Fibroblast of the aortic adventitia (primary cell): ENCODE data around the gene SSR2. TPM values are rescaled to one million over a fixed set of nuclear protein-coding genes. Genes with fewer than 3 reads are reported as not detected.

Experiments used
- DNase-seq: peaks from one replicate; pipeline ENCODE4 v3.0.0-alpha.2; 2010; ENCODE audit warnings: low read depth
- H3K4me3 ChIP-seq: 2 replicates; pipeline ENCODE4 v1.5.1; 2011; ENCODE audit warnings: low read depth, mild to moderate bottlenecking, control low read depth, low read length, moderate library complexity
- CTCF ChIP-seq: IDR thresholded peaks from 2 replicates; pipeline ENCODE4 v1.5.1; 2011; ENCODE audit warnings: mild to moderate bottlenecking, low read length, control low read depth, inconsistent platforms; ENCODE audit not compliant: insufficient read depth
- total RNA-seq: library from RNA; depleted of rRNA; stranded (reverse); fragments of >200 nt; gene quantifications from 2 replicates; pipeline ENCODE4 v1.2.3, GENCODE V29; 2012; ENCODE audit warnings: low replicate concordance

SSR2 gene
- total RNA-seq, 1 donor, result 472 TPM

GRCh38 chr1:155967341-155968050 is 53.3 kb downstream of the SSR2 start:
- no peak for TF ChIP-seq CTCF
- no peak for DNase-seq
- H3K4me3 ChIP-seq, result peak overlapping the region; percentile 5

- no peak for TF ChIP-seq CTCF
- H3K4me3 ChIP-seq, result no peak overlapping the region
- no peak for DNase-seq
Observed at GRCh38 chr1:155966750-155967149, 54.0 kb downstream of the SSR2 start.

- H3K4me3 ChIP-seq, result no peak overlapping the region
- TF ChIP-seq CTCF, result peak; percentile 23
- no peak for DNase-seq
Observed at GRCh38 chr1:155966135-155966534, 54.6 kb downstream of the SSR2 start.

GRCh38 chr1:155964193-155964592 is 56.6 kb downstream of the SSR2 start:
- no peak overlapping the region for H3K4me3 ChIP-seq
- no peak for TF ChIP-seq CTCF
- no peak for DNase-seq

GRCh38 chr1:155962599-155963211 is 58.0 kb downstream of the SSR2 start:
- peak; percentile 54 for DNase-seq
- no peak for TF ChIP-seq CTCF
- H3K4me3 ChIP-seq, result no peak overlapping the region

GRCh38 chr1:155961937-155962336 is 58.8 kb downstream of the SSR2 start:
- TF ChIP-seq CTCF, result peak; percentile 34
- H3K4me3 ChIP-seq, result no peak overlapping the region
- DNase-seq, result peak; percentile 88
